A673 (cell line): Measurements from ENCODE around the gene TSPO. TPM values are rescaled to one million over a fixed set of nuclear protein-coding genes. Genes with fewer than 3 reads are reported as not detected.

ENCODE experiments used
- BruUV-seq: library from RNA; stranded (reverse); fragments of 400-500 nt; replicated peaks from 2 replicates; lab custom pipeline; 2021; lab: Mats Ljungman, UMichigan
- CTCF ChIA-PET: fragments of 300-600 bp; sonication (Branson Sonifier 250); formaldehyde crosslinking; loops from one replicate; lab custom pipeline; 2022; ENCODE audit warnings: antibody characterized with exemption; lab: Charles Lee
- POLR2A ChIA-PET: fragments of 300-600 bp; sonication (Branson Sonifier 250); formaldehyde crosslinking; loops from one replicate; lab custom pipeline; 2022; ENCODE audit warnings: antibody characterized with exemption; ENCODE audit not compliant: low non-redundant PET; lab: Charles Lee
- DNase-seq: peaks from one replicate; pipeline ENCODE4 v3.0.0-alpha.2; 2015; ENCODE audit warnings: low spot score
- H3K27ac ChIP-seq: fragments of 200-600 bp; sonication (generic); 2 replicates; pipeline ENCODE4 v1.5.1; 2016; ENCODE audit warnings: mixed run types, low read depth, mild to moderate bottlenecking, mixed read lengths, antibody characterized with exemption, low read length; ENCODE audit not compliant: poor library complexity, severe bottlenecking
- H3K27me3 ChIP-seq: fragments of 200-600 bp; sonication (generic); replicated peaks from 2 replicates; pipeline ENCODE4 v1.6.1; 2017; ENCODE audit warnings: mixed run types, low read depth, mild to moderate bottlenecking, mixed read lengths, antibody characterized with exemption, low read length; ENCODE audit not compliant: insufficient read depth, poor library complexity
- H3K36me3 ChIP-seq: fragments of 200-600 bp; sonication (generic); 2 replicates; pipeline ENCODE4 v1.6.1; 2016; ENCODE audit warnings: mixed run types, mild to moderate bottlenecking, mixed read lengths, antibody characterized with exemption, low read length; ENCODE audit not compliant: insufficient read depth, poor library complexity, severe bottlenecking
- H3K4me1 ChIP-seq: fragments of 200-600 bp; sonication (generic); 2 replicates; pipeline ENCODE4 v1.6.1; 2017; ENCODE audit warnings: mixed run types, mild to moderate bottlenecking, mixed read lengths, antibody characterized with exemption, low read length; ENCODE audit not compliant: insufficient read depth, poor library complexity, severe bottlenecking
- H3K4me3 ChIP-seq: fragments of 200-600 bp; sonication (generic); 2 replicates; pipeline ENCODE4 v1.5.1; 2016; ENCODE audit warnings: low read depth, mixed run types, mild to moderate bottlenecking, mixed read lengths, low read length; ENCODE audit not compliant: poor library complexity, severe bottlenecking
- H3K9me3 ChIP-seq: fragments of 200-600 bp; sonication (generic); 2 replicates; pipeline ENCODE4 v1.6.1; 2016; ENCODE audit warnings: mixed run types, low read depth, mild to moderate bottlenecking, mixed read lengths, antibody characterized with exemption, low read length; ENCODE audit not compliant: poor library complexity, severe bottlenecking
- EZH2 ChIP-seq: fragments of 200-600 bp; sonication (generic); IDR thresholded peaks from 2 replicates; pipeline ENCODE4 v1.6.1; 2017; ENCODE audit warnings: borderline replicate concordance, low read depth, mild to moderate bottlenecking, mixed read lengths, antibody characterized with exemption, low read length; ENCODE audit not compliant: poor library complexity, severe bottlenecking
- intact Hi-C: fragments of 100-400 bp; cut with micrococcal nuclease; formaldehyde crosslinking; loops from one replicate; pipeline ENCODE4 v1.10.0; 2022; ENCODE audit not compliant: unreplicated experiment
- total RNA-seq: library from RNA; stranded (reverse); gene quantifications from 2 replicates; pipeline ENCODE4 v1.2.3, GENCODE V29; 2021
- TF ChIP-seq, protein P1 (sequence below): fragments of 300-800, 200-600 bp; sonication (generic); conservative IDR thresholded peaks from 2 replicates; pipeline ENCODE4 v1.5.1; 2017; ENCODE audit warnings: low read depth, mild to moderate bottlenecking, antibody characterized with exemption, low read length, moderate library complexity, mixed read lengths

The TSPO gene
- total RNA-seq, 1 experiment from 2014 or later = 105 TPM

DNA sequence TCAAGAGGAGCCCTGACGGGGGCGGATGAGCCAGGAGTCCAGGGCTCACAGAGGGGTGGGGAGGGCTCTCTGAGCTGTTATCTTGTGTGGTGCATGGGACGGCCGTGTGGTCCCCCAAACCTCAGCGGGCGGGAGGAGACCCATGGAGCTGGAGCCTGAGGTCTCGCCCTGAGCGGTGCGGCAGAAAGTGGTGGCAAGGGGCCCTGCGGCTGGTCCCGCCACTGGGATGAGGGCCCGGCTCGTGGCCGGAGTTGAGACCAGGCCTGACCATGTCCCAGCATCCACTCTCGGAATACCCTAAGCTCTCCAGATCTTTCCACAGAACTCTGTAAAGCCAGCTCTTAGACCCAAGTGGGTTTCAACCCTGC lies 58.1 kb downstream of the TSPO start:
- CTCF ChIA-PET = no interaction called here
- no TSS peak for BruUV-seq
- H3K4me1 ChIP-seq = no peaks in the 10 kb centered on the region

DNA sequence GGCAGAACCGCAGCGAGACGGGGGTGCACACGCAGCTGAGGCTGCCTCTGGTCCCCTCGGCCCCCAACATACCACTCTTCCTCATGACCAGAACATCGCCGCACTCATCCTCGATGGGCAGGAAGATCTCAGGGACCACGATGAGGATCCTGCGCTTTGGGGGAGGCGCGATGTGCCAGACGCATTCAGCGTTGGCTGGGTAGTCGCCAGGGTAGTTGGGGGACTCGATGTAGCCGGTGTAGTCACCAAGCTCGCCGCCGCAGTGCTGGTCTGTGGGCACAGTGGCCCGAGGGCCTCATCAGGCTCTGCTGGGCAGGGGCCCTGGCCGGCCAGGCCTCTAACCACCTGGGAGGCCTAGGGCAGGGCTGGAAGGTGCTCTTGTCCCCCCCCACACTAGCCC lies 58.6 kb downstream of the TSPO start:
- Histone ChIP-seq H3K4me1 (no peaks in the 10 kb centered on the region), H3K9me3 (no peaks in the 10 kb centered on the region), H3K36me3 (no peaks in the 10 kb centered on the region), H3K27ac (no peak overlapping the region), H3K4me3 (no peak overlapping the region), H3K27me3 (no peaks in the 10 kb centered on the region)
- no TSS peak for BruUV-seq
- ChIA-PET POLR2A (no interaction called here), CTCF (no interaction called here)
- no peak for DNase-seq
- no peak for TF ChIP-seq EZH2
- TF ChIP-seq, protein P1, sequence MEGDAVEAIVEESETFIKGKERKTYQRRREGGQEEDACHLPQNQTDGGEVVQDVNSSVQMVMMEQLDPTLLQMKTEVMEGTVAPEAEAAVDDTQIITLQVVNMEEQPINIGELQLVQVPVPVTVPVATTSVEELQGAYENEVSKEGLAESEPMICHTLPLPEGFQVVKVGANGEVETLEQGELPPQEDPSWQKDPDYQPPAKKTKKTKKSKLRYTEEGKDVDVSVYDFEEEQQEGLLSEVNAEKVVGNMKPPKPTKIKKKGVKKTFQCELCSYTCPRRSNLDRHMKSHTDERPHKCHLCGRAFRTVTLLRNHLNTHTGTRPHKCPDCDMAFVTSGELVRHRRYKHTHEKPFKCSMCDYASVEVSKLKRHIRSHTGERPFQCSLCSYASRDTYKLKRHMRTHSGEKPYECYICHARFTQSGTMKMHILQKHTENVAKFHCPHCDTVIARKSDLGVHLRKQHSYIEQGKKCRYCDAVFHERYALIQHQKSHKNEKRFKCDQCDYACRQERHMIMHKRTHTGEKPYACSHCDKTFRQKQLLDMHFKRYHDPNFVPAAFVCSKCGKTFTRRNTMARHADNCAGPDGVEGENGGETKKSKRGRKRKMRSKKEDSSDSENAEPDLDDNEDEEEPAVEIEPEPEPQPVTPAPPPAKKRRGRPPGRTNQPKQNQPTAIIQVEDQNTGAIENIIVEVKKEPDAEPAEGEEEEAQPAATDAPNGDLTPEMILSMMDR = no peak
- intact Hi-C loops = no loop called here

More for the DNA sequence above, 58.1 kb downstream of the TSPO start:
- Histone ChIP-seq H3K27me3 (no peaks in the 10 kb centered on the region), H3K4me3 (no peak overlapping the region), H3K27ac (no peak overlapping the region), H3K9me3 (no peaks in the 10 kb centered on the region), H3K36me3 (no peaks in the 10 kb centered on the region)
- no peak for DNase-seq
- intact Hi-C loops = no loop called here
- POLR2A ChIA-PET = interaction anchor here (0.6 kb wide), 1 partner anchor 504 kb away, joined by 15 read pairs; no protein-coding TSS in a partner anchor
- TF ChIP-seq EZH2 = no peak
- TF ChIP-seq, protein P1 = no peak

DNA sequence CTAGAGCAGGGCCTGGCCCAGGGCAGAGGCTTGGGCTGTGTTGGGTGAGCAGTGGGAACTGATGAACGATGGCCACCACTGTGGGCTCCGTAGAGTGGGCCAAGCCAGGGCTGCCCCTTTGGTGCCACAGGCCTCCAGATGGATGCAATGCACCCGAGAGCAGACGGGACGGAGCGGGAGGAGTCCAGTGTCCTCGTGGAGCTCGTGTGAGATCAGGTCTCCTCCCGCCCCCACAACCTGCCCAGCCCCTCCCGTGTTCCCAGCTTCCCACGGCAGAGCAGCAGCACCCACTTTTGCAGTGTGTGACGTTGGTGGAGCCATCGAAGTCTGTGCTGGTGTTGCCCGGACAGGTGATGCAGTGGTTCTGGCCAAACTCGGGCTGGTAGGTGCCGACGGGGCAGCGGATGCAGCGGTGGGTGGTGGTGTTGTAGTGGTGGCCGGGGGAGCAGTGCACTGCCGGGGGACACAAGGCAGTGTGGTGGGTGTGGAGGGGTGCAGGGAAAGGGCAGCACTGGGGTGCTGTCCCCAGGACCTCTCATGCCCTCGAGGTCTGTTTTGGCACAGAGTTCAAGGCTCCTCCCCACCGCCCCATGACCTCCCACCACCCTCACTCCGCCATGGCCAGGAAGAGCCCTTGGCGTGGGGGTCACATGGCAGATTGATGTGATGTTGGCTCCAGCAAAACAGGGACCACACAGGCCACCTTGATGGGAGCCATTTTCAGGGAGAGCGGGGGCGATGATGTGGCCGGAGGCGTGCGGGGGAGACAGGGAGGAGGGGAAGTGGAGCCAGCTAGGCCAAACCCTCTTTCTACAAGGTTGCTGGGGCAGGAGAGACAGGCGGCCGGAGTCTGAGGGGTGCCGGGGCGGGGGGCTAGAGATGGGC lies 59.5 kb downstream of the TSPO start:
- H3K27ac ChIP-seq = no peak overlapping the region
- H3K27me3 ChIP-seq = no peaks in the 10 kb centered on the region
- H3K9me3 ChIP-seq = no peaks in the 10 kb centered on the region
- H3K4me3 ChIP-seq = no peak overlapping the region
- no TSS peak for BruUV-seq
- H3K36me3 ChIP-seq = no peaks in the 10 kb centered on the region
- TF ChIP-seq, protein P1 = no peak
- no peak for TF ChIP-seq EZH2
- CTCF ChIA-PET = no interaction called here
- DNase-seq = no peak
- H3K4me1 ChIP-seq = no peaks in the 10 kb centered on the region
- intact Hi-C loops = no loop called here
- POLR2A ChIA-PET = no interaction called here
